WTC11 (cell line): ENCODE data around the gene COL4A3. TPM values are rescaled to one million over a fixed set of nuclear protein-coding genes. Genes with fewer than 3 reads are reported as not detected.

Source experiments
- ATAC-seq: fragments of 200-7000 bp; cut with Tn5 transposase; 2 replicates; pipeline ENCODE4 v1.10.0; 2021; ENCODE audit warnings: mild to moderate bottlenecking, moderate library complexity
- CTCF ChIA-PET: fragments of 300-600 bp; sonication (Branson Sonifier 250); formaldehyde crosslinking; loops from one replicate; lab custom pipeline; 2021; ENCODE audit warnings: antibody characterized with exemption; lab: Charles Lee
- POLR2A ChIA-PET: fragments of 350-600 bp; sonication (Branson Sonifier 250); formaldehyde crosslinking; loops from one replicate; lab custom pipeline; 2021; ENCODE audit warnings: antibody characterized with exemption; lab: Charles Lee
- DNase-seq: peaks from one replicate; pipeline ENCODE4 v3.0.0; 2021; ENCODE audit warnings: low spot score
- H3K27ac Mint-ChIP-seq: 2 replicates; pipeline ENCODE4 v1.8.0; 2021; ENCODE audit warnings: mixed read lengths
- H3K27me3 Mint-ChIP-seq: 2 replicates; pipeline ENCODE4 v1.8.0; 2021; ENCODE audit warnings: low read depth, mild to moderate bottlenecking, moderate library complexity, mixed read lengths
- H3K36me3 Mint-ChIP-seq: 2 replicates; pipeline ENCODE4 v1.8.0; 2021; ENCODE audit warnings: mixed read lengths
- H3K4me1 Mint-ChIP-seq: 2 replicates; pipeline ENCODE4 v1.8.0; 2022; ENCODE audit warnings: mixed read lengths
- H3K4me3 Mint-ChIP-seq: 2 replicates; pipeline ENCODE4 v1.8.0; 2021; ENCODE audit warnings: mild to moderate bottlenecking, moderate library complexity, mixed read lengths
- H3K9me3 Mint-ChIP-seq: 2 replicates; pipeline ENCODE4 v1.8.0; 2021; ENCODE audit warnings: mixed read lengths
- CBFB ChIP-seq: sonication (generic); formaldehyde crosslinking; IDR thresholded peaks from 2 replicates; pipeline ENCODE4 v1.8.1; 2022; ENCODE audit warnings: mild to moderate bottlenecking, low read depth, missing genetic modification reagents
- CREM ChIP-seq: sonication (generic); formaldehyde crosslinking; IDR thresholded peaks from 2 replicates; pipeline ENCODE4 v1.8.1; 2022; ENCODE audit warnings: mild to moderate bottlenecking, missing genetic modification reagents, moderate library complexity
- FOXP1 ChIP-seq: sonication (generic); formaldehyde crosslinking; IDR thresholded peaks from 2 replicates; pipeline ENCODE4 v1.8.0; 2022; ENCODE audit warnings: missing genetic modification reagents, mild to moderate bottlenecking, moderate library complexity, borderline replicate concordance
- HMGXB4 ChIP-seq: sonication (generic); formaldehyde crosslinking; IDR thresholded peaks from 2 replicates; pipeline ENCODE4 v1.8.1; 2023; ENCODE audit warnings: mild to moderate bottlenecking, moderate library complexity, missing genetic modification reagents
- IRF2 ChIP-seq: sonication (generic); formaldehyde crosslinking; IDR thresholded peaks from 2 replicates; pipeline ENCODE4 v1.8.0; 2022; ENCODE audit warnings: low read depth, missing genetic modification reagents, borderline replicate concordance
- KAT7 ChIP-seq: sonication (generic); formaldehyde crosslinking; IDR thresholded peaks from 2 replicates; pipeline ENCODE4 v1.8.1; 2023; ENCODE audit warnings: missing genetic modification reagents, mild to moderate bottlenecking, borderline replicate concordance
- MAX ChIP-seq: sonication (generic); formaldehyde crosslinking; IDR thresholded peaks from 2 replicates; pipeline ENCODE4 v1.8.0; 2022; ENCODE audit warnings: mild to moderate bottlenecking, missing genetic modification reagents
- MLX ChIP-seq: sonication (generic); formaldehyde crosslinking; IDR thresholded peaks from 2 replicates; pipeline ENCODE4 v1.8.1; 2023; ENCODE audit warnings: mild to moderate bottlenecking, missing genetic modification reagents, moderate library complexity
- NFATC4 ChIP-seq: fragments of 250-450 bp; sonication (Bioruptor Pico); IDR thresholded peaks from 2 replicates; pipeline ENCODE4 v1.9.0; 2021; ENCODE audit warnings: mild to moderate bottlenecking
- NR3C1 ChIP-seq: sonication (generic); formaldehyde crosslinking; conservative IDR thresholded peaks from 2 replicates; pipeline ENCODE4 v1.8.1; 2023; ENCODE audit warnings: low read depth, mild to moderate bottlenecking, missing genetic modification reagents
- RELA ChIP-seq: sonication (generic); formaldehyde crosslinking; IDR thresholded peaks from 2 replicates; pipeline ENCODE4 v1.8.1; 2022; ENCODE audit warnings: missing genetic modification reagents, mild to moderate bottlenecking, borderline replicate concordance
- SOX15 ChIP-seq: fragments of 250-450 bp; sonication (Bioruptor Pico); IDR thresholded peaks from 2 replicates; pipeline ENCODE4 v1.9.0; 2021; ENCODE audit warnings: mild to moderate bottlenecking
- SP1 ChIP-seq: sonication (generic); formaldehyde crosslinking; conservative IDR thresholded peaks from 2 replicates; pipeline ENCODE4 v1.8.1; 2022; ENCODE audit warnings: missing genetic modification reagents
- STAT6 ChIP-seq: sonication (generic); formaldehyde crosslinking; conservative IDR thresholded peaks from 2 replicates; pipeline ENCODE4 v1.8.1; 2023; ENCODE audit warnings: mild to moderate bottlenecking, low read depth, missing genetic modification reagents, moderate library complexity
- USF1 ChIP-seq: sonication (generic); formaldehyde crosslinking; IDR thresholded peaks from 2 replicates; pipeline ENCODE4 v1.8.0; 2022; ENCODE audit warnings: mild to moderate bottlenecking, missing genetic modification reagents
- ZBTB21 ChIP-seq: sonication (generic); formaldehyde crosslinking; IDR thresholded peaks from 2 replicates; pipeline ENCODE4 v1.8.1; 2023; ENCODE audit warnings: mild to moderate bottlenecking, missing genetic modification reagents, borderline replicate concordance
- ZBTB43 ChIP-seq: sonication (generic); formaldehyde crosslinking; IDR thresholded peaks from 2 replicates; pipeline ENCODE4 v1.8.1; 2023; ENCODE audit warnings: mild to moderate bottlenecking, missing genetic modification reagents
- ZMAT4 ChIP-seq: fragments of 250-450 bp; sonication (Bioruptor Pico); IDR thresholded peaks from 2 replicates; pipeline ENCODE4 v1.9.0; 2021; ENCODE audit warnings: mild to moderate bottlenecking
- ZNF425 ChIP-seq: fragments of 250-450 bp; sonication (Bioruptor Pico); conservative IDR thresholded peaks from 2 replicates; pipeline ENCODE4 v1.9.0; 2021; ENCODE audit warnings: mild to moderate bottlenecking
- ZNF532 ChIP-seq: fragments of 250-450 bp; sonication (Bioruptor Pico); IDR thresholded peaks from 2 replicates; pipeline ENCODE4 v1.9.0; 2021; ENCODE audit warnings: mild to moderate bottlenecking, borderline replicate concordance
- total RNA-seq: library from RNA; stranded (reverse); gene quantifications from 3 replicates; pipeline ENCODE4 v1.2.3, GENCODE V29; 2021

COL4A3 gene
- total RNA-seq, 1 experiment from 2014 or later, result 0.90 TPM

GRCh38 chr2:227287771-227288170 is 123.3 kb downstream of the COL4A3 start:
- H3K36me3 Mint-ChIP-seq, result no peaks in the 10 kb centered on the region
- no peaks in the 10 kb centered on the region for H3K4me1 Mint-ChIP-seq
- H3K4me3 Mint-ChIP-seq, result no peak overlapping the region
- TF ChIP-seq ZMAT4 (CRISPR knock-in tag) (no peak), FOXP1 (no peak), SOX15 (CRISPR knock-in tag) (no peak), CBFB (no peak), ZBTB21 (CRISPR knock-in tag) (no peak), NFATC4 (no peak), USF1 (no peak), RELA (CRISPR knock-in tag) (no peak), CREM (CRISPR knock-in tag) (no peak), ZNF532 (CRISPR knock-in tag) (no peak), NR3C1 (no peak), ZBTB43 (CRISPR knock-in tag) (no peak), MAX (CRISPR knock-in tag) (no peak)
- DNase-seq (no peak), ATAC-seq (no peak)
- POLR2A ChIA-PET, result no interaction called here
- CTCF ChIA-PET, result no interaction called here
- no peaks in the 10 kb centered on the region for H3K9me3 Mint-ChIP-seq
- H3K27ac Mint-ChIP-seq, result no peak overlapping the region
- H3K27me3 Mint-ChIP-seq, result no peaks in the 10 kb centered on the region

- Mint-ChIP-seq H3K4me3 (no peak overlapping the region), H3K4me1 (no peaks in the 10 kb centered on the region), H3K36me3 (no peaks in the 10 kb centered on the region), H3K27me3 (no peaks in the 10 kb centered on the region), H3K27ac (no peak overlapping the region), H3K9me3 (no peaks in the 10 kb centered on the region)
- ATAC-seq, result no peak
- TF ChIP-seq STAT6 (no peak), KAT7 (CRISPR knock-in tag) (no peak), HMGXB4 (CRISPR knock-in tag) (no peak), IRF2 (CRISPR knock-in tag) (no peak), NFATC4 (no peak), ZNF425 (CRISPR knock-in tag) (no peak), SP1 (CRISPR knock-in tag) (no peak), MLX (CRISPR knock-in tag) (no peak)
- POLR2A ChIA-PET, result no interaction called here
- CTCF ChIA-PET, result no interaction called here
- DNase-seq, result no peak
These were observed 127.9 kb downstream of the COL4A3 start for GRCh38 chr2:227292314-227292713.
